Activated CD8-positive, alpha-beta T cell treated with anti-CD3 and anti-CD28 coated beads for 36 hours (primary cell): ENCODE measurements around the gene POMC. TPM values are rescaled to one million over a fixed set of nuclear protein-coding genes. Genes with fewer than 3 reads are reported as not detected.

ENCODE experiments used
- ATAC-seq: fragments of 200-7000 bp; cut with Tn5 transposase; one replicate; pipeline ENCODE4 v1.10.0; 2021; ENCODE audit warnings: mild to moderate bottlenecking, moderate library complexity
- CTCF ChIA-PET: fragments of 350-600 bp; sonication (Branson Sonifier 250); formaldehyde crosslinking; loops from one replicate; lab custom pipeline; 2021; ENCODE audit warnings: antibody characterized with exemption; lab: Charles Lee
- POLR2A ChIA-PET: fragments of 350-600 bp; sonication (Branson Sonifier 250); formaldehyde crosslinking; loops from one replicate; lab custom pipeline; 2021; ENCODE audit warnings: antibody characterized with exemption; lab: Charles Lee
- DNase-seq: peaks from one replicate; pipeline ENCODE4 v3.0.0-alpha.2; 2020
- H3K27ac Mint-ChIP-seq: one replicate; pipeline ENCODE4 v1.8.0; 2021; ENCODE audit warnings: mild to moderate bottlenecking, mixed read lengths
- H3K27me3 Mint-ChIP-seq: one replicate; pipeline ENCODE4 v1.8.0; 2021; ENCODE audit warnings: mixed read lengths
- H3K36me3 Mint-ChIP-seq: one replicate; pipeline ENCODE4 v1.8.0; 2021; ENCODE audit warnings: low read depth, mixed read lengths
- H3K4me1 Mint-ChIP-seq: one replicate; pipeline ENCODE4 v1.8.0; 2021; ENCODE audit warnings: low read depth, mixed read lengths
- H3K4me3 Mint-ChIP-seq: one replicate; pipeline ENCODE4 v1.8.0; 2021; ENCODE audit warnings: mild to moderate bottlenecking, moderate library complexity, mixed read lengths
- H3K9me3 Mint-ChIP-seq: one replicate; pipeline ENCODE4 v1.8.0; 2021; ENCODE audit warnings: mixed read lengths
- intact Hi-C: fragments of 100-400 bp; cut with micrococcal nuclease; formaldehyde crosslinking; loops from one replicate; pipeline ENCODE4 v1.10.0; 2022
- total RNA-seq, 2 experiments: library from RNA; stranded (reverse); gene quantifications; one replicate each; pipeline ENCODE4 v1.2.3, GENCODE V29; 2021
- TF ChIP-seq, protein P1 (sequence below): fragments of 200-600 bp; IDR thresholded peaks from one replicate; pipeline ENCODE4 v1.8.0; 2022; ENCODE audit warnings: antibody characterized with exemption, mild to moderate bottlenecking

The POMC gene
- total RNA-seq, 2 experiments from 2014 or later: 5.1 to 5.5 TPM

DNA sequence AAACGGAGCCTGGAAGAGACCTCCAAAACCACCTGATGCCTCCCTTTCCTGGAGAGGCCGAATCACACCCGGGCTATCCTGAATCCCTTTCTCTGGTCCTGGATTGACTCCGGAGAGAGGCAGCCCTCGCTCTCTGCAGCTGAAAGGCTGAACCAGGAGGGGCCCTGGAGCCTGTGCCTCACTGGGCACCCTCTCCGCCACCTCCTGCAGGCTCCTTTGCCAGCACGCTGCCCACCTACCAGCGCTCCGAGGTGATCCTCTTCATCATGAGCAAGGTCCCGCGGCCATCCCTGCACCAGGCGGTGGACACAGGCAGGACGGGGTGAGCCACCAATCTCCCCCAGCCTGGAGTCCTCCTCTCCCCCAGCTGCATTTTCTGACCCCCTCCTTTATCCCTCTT, 35.7 kb downstream of the POMC start:
- CTCF ChIA-PET: interaction anchor here (0.8 to 8.1 kb wide), 2 partner anchors 62 to 157 kb away, joined by 3 to 183 read pairs; no protein-coding TSS in a partner anchor
- Mint-ChIP-seq H3K36me3 (no peaks in the 10 kb centered on the region), H3K4me1 (peaks cover 3% of the 10 kb centered on the region), H3K27me3 (peaks cover 42% of the 10 kb centered on the region), H3K9me3 (no peaks in the 10 kb centered on the region), H3K4me3 (no peak overlapping the region), H3K27ac (no peak overlapping the region)
- POLR2A ChIA-PET: no interaction called here
- TF ChIP-seq, protein P1, sequence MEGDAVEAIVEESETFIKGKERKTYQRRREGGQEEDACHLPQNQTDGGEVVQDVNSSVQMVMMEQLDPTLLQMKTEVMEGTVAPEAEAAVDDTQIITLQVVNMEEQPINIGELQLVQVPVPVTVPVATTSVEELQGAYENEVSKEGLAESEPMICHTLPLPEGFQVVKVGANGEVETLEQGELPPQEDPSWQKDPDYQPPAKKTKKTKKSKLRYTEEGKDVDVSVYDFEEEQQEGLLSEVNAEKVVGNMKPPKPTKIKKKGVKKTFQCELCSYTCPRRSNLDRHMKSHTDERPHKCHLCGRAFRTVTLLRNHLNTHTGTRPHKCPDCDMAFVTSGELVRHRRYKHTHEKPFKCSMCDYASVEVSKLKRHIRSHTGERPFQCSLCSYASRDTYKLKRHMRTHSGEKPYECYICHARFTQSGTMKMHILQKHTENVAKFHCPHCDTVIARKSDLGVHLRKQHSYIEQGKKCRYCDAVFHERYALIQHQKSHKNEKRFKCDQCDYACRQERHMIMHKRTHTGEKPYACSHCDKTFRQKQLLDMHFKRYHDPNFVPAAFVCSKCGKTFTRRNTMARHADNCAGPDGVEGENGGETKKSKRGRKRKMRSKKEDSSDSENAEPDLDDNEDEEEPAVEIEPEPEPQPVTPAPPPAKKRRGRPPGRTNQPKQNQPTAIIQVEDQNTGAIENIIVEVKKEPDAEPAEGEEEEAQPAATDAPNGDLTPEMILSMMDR: no peak
- DNase-seq (no peak), ATAC-seq (no peak)
- intact Hi-C loops: no loop called here

DNA sequence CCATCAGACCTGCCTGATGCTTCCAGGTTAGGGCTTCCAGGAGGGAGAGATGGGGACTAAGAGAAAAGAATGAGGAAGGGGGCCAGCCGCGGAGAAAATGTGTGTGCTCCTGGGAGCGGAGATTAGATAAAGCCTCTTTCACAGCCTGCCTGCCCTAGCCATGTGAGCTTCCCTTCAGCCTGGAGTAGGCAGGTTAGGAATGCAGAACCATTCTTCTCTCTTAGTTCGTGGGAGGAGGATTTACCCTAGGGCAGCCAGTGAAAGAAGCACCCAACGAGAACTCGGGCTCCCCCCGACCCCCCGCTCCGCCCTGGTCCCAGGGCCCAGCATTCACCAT, 36.1 kb downstream of the POMC start:
- POLR2A ChIA-PET: no interaction called here
- H3K36me3 Mint-ChIP-seq: no peaks in the 10 kb centered on the region
- ATAC-seq (no peak), DNase-seq (no peak)
- peak overlapping the region; percentile 13 for H3K4me3 Mint-ChIP-seq
- CTCF ChIA-PET: interaction anchor here (0.8 to 8.1 kb wide), 2 partner anchors 63 to 156 kb away, joined by 3 to 183 read pairs; no protein-coding TSS in a partner anchor
- no peaks in the 10 kb centered on the region for H3K9me3 Mint-ChIP-seq
- intact Hi-C loops: no loop called here
- peaks cover 42% of the 10 kb centered on the region for H3K27me3 Mint-ChIP-seq
- H3K27ac Mint-ChIP-seq: no peak overlapping the region
- TF ChIP-seq, protein P1: no peak
- H3K4me1 Mint-ChIP-seq: peaks cover 3% of the 10 kb centered on the region

DNA sequence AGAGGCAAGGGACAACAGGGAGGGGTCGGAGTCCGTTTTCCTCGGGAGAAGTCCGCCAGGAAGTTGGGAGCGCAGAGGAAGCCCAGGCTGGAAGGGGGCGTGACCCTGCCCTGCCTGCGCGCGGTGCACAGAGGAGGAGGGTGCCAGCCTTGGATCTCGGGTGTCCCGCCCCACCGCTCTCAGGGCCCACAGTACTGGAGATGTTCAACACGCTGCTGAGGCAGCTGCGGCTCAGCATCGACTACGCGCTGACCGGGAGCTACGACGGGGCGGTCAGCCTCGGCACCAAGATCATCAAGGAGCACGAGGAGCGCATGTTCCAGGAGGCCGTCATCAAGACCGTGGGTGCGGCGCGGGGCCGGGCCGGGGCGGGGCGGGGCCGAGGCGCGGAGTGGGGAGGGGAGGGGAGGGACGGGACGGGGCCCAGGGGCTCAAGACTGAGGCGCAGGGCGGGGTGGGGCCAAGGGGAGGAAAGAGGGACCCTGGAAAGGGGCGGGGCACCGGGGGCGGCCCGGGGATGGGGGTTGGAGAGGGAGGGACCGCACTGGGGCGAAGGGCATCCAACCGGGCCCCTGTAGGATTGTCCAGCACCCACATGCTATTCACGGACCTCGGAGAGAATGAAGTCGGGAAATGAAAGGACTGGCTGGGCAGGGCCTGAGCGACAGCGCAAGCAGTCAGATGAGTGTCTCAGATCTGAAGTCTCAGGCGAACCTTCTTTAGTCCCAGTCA, 36.6 kb downstream of the POMC start:
- ChIA-PET CTCF (interaction anchor here (0.9 to 8.1 kb wide), 2 partner anchors 64 to 156 kb away, joined by 4 to 183 read pairs; no protein-coding TSS in a partner anchor), POLR2A (interaction anchor here (1.2 kb wide), 1 partner anchor 156 kb away, joined by 3 read pairs; no protein-coding TSS in a partner anchor)
- Mint-ChIP-seq H3K4me3 (peak overlapping the region; percentile 45), H3K9me3 (no peaks in the 10 kb centered on the region), H3K27me3 (peaks cover 41% of the 10 kb centered on the region), H3K4me1 (peaks cover 3% of the 10 kb centered on the region), H3K27ac (no peak overlapping the region), H3K36me3 (no peaks in the 10 kb centered on the region)
- peak; percentile 16 for DNase-seq
- TF ChIP-seq, protein P1: no peak
- intact Hi-C loops: loop anchor here (2.0 kb wide), 1 partner anchor 157 kb away; no protein-coding TSS in a partner anchor
- peak; percentile 32 for ATAC-seq

DNA sequence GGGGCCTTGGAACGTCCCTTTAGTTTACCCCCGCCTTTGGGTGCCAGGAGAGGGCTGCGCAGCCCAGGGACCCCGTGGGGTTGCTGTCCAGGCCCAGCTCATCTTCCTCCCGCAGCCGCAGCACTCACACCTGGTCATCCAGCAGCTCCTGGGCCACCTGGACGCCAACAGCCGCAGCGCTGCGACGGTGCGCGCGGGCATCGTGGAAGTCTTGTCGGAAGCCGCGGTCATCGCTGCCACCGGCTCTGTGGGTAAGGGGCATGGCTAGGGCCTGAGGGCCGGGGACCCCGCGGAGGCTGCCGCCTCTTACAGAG, 37.2 kb downstream of the POMC start:
- CTCF ChIA-PET: interaction anchor here (0.6 to 8.1 kb wide), 4 partner anchors 13 to 1943 kb away, joined by 3 to 183 read pairs (median 4); no protein-coding TSS in a partner anchor
- TF ChIP-seq, protein P1: no peak
- Mint-ChIP-seq H3K4me3 (peak overlapping the region; percentile 45), H3K9me3 (no peaks in the 10 kb centered on the region), H3K4me1 (peaks cover 3% of the 10 kb centered on the region), H3K36me3 (no peaks in the 10 kb centered on the region), H3K27me3 (peaks cover 41% of the 10 kb centered on the region), H3K27ac (no peak overlapping the region)
- POLR2A ChIA-PET: interaction anchor here (1.2 kb wide), 1 partner anchor 156 kb away, joined by 3 read pairs; no protein-coding TSS in a partner anchor
- no peak for ATAC-seq
- no peak for DNase-seq
- intact Hi-C loops: loop anchor here (2.0 kb wide), 1 partner anchor 156 kb away; no protein-coding TSS in a partner anchor
